ENCODE results near the gene DNAI7. TPM values are rescaled to one million over a fixed set of nuclear protein-coding genes. Genes with fewer than 3 reads are reported as not detected.

DNAI7 gene
- 0.58 and 1.3 TPM in 2 replicates for polyA plus RNA-seq
- 3.8 and 5.6 TPM in 2 replicates for polyA minus RNA-seq

GRCh38 chr12:25195056-25195971 lies at the start of gene DNAI7, which contains the start of gene ETFRF1:
Gene DNAI7, minus strand, starts transcription at chr12:25195160. Its CDS starts 82 bp downstream, at chr12:25195078.
Gene ETFRF1, plus strand, starts transcription at chr12:25195237. Its CDS starts 8,720 bp downstream, at chr12:25203957.
- Histone ChIP-seq H3K9me3 (ENCODE audit: low read length) (no peaks in the 10 kb centered on the region), H3K27ac (ENCODE audit: low read length) (peak within 1 kb of the TSS; percentile 91), H3K79me2 (replicated peaks; ENCODE audit: insufficient read depth, low read length) (no peaks in the 10 kb centered on the region), H3K9me2 (ENCODE audit: insufficient read depth, low read length) (no peaks in the 10 kb centered on the region), H3K36me3 (ENCODE audit: insufficient read depth, low read length) (no peaks in the 10 kb centered on the region), H3K4me2 (ENCODE audit: low read length) (peak within 1 kb of the TSS; percentile 84), H2AFZ (ENCODE audit: low read depth, low read length) (peak within 1 kb of the TSS; percentile 95), H3F3A (ENCODE audit: insufficient read depth, low read length, poor library complexity, severe bottlenecking) (no peaks in the 10 kb centered on the region), H3K27me3 (ENCODE audit: insufficient read depth, low read depth, low read length) (no peaks in the 10 kb centered on the region), H4K20me1 (ENCODE audit: insufficient read depth) (no peaks in the 10 kb centered on the region), H3K9ac (ENCODE audit: low read length) (peak within 1 kb of the TSS; percentile 88), H3K4me3 (ENCODE audit: low read length) (peak within 1 kb of the TSS; percentile 86)
- TF ChIP-seq TAF1 (IDR thresholded peaks at IDR 0.05; ENCODE audit: low read depth) (no peak), SMC3 (conservative IDR thresholded peaks at IDR 0.05; ENCODE audit: poor library complexity) (peak; percentile 32), EP300 (conservative IDR thresholded peaks at IDR 0.05; ENCODE audit: poor library complexity, severe bottlenecking) (peak; percentile 60), EZH2 (IDR thresholded peaks at IDR 0.05; ENCODE audit: borderline replicate concordance, insufficient read depth, low read length, poor library complexity, severe bottlenecking) (no peak), REST (IDR thresholded peaks at IDR 0.05; ENCODE audit: borderline replicate concordance) (peak; percentile 33), POLR2AphosphoS5 (IDR thresholded peaks at IDR 0.05) (peak; percentile 82), MXI1 (conservative IDR thresholded peaks at IDR 0.05; ENCODE audit: poor library complexity, severe bottlenecking) (peak; percentile 87), RAD21 (conservative IDR thresholded peaks at IDR 0.05) (peak; percentile 36)
- TF ChIP-seq, protein P1, sequence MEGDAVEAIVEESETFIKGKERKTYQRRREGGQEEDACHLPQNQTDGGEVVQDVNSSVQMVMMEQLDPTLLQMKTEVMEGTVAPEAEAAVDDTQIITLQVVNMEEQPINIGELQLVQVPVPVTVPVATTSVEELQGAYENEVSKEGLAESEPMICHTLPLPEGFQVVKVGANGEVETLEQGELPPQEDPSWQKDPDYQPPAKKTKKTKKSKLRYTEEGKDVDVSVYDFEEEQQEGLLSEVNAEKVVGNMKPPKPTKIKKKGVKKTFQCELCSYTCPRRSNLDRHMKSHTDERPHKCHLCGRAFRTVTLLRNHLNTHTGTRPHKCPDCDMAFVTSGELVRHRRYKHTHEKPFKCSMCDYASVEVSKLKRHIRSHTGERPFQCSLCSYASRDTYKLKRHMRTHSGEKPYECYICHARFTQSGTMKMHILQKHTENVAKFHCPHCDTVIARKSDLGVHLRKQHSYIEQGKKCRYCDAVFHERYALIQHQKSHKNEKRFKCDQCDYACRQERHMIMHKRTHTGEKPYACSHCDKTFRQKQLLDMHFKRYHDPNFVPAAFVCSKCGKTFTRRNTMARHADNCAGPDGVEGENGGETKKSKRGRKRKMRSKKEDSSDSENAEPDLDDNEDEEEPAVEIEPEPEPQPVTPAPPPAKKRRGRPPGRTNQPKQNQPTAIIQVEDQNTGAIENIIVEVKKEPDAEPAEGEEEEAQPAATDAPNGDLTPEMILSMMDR (IDR thresholded peaks at IDR 0.05; ENCODE audit: poor library complexity, severe bottlenecking), result peak; percentile 21

- Histone ChIP-seq H3K79me2 (replicated peaks; ENCODE audit: insufficient read depth, low read length) (peaks cover 25% of the 10 kb centered on the region), H3K4me2 (ENCODE audit: low read length) (no peak overlapping the region)
Observed at GRCh38 chr12:25243680-25243990, 48.7 kb upstream of the DNAI7 start.

More at GRCh38 chr12:25243680-25243990, 48.7 kb upstream of the DNAI7 start:
- Histone ChIP-seq H3K27ac (ENCODE audit: low read length) (no peak overlapping the region), H4K20me1 (ENCODE audit: insufficient read depth) (peaks cover 3% of the 10 kb centered on the region), H3K4me3 (ENCODE audit: low read length) (no peak overlapping the region), H3K9ac (ENCODE audit: low read length) (no peak overlapping the region), H3F3A (ENCODE audit: insufficient read depth, low read length, poor library complexity, severe bottlenecking) (no peaks in the 10 kb centered on the region), H3K27me3 (ENCODE audit: insufficient read depth, low read depth, low read length) (no peaks in the 10 kb centered on the region), H2AFZ (ENCODE audit: low read depth, low read length) (no peak overlapping the region), H3K9me3 (ENCODE audit: low read length) (no peaks in the 10 kb centered on the region), H3K9me2 (ENCODE audit: insufficient read depth, low read length) (no peaks in the 10 kb centered on the region), H3K36me3 (ENCODE audit: insufficient read depth, low read length) (no peaks in the 10 kb centered on the region)
- no peak for TF ChIP-seq MXI1 (conservative IDR thresholded peaks at IDR 0.05; ENCODE audit: poor library complexity, severe bottlenecking)

Measured in neural cell (in vitro differentiated cells).